HAP-1 (cell line): Measurements from ENCODE around the gene CDH13.
"Not testable (repeated sequence)": the region's sequence is repeated elsewhere in the genome, so short reads cannot be mapped to it uniquely, and the experiment has no call there.

Experiments used
- DNase-seq, 2 experiments: peaks; one replicate each; pipeline ENCODE4 v3.0.0-alpha.2; 2016 to 2020; ENCODE audit warnings: low spot score in 2 of 2
- H3K27me3 ChIP-seq: fragments of 250-450 bp; sonication (Bioruptor Pico); 2 replicates; pipeline ENCODE4 v1.5.1; 2020; ENCODE audit warnings: low read depth, mild to moderate bottlenecking, moderate library complexity
- H3K36me3 ChIP-seq: fragments of 250-450 bp; sonication (Bioruptor Pico); replicated peaks from 2 replicates; pipeline ENCODE4 v1.5.1; 2020; ENCODE audit warnings: mild to moderate bottlenecking
- H3K4me1 ChIP-seq: fragments of 250-450 bp; sonication (Bioruptor Pico); 2 replicates; pipeline ENCODE4 v1.5.1; 2020; ENCODE audit warnings: mild to moderate bottlenecking
- H3K4me3 ChIP-seq: fragments of 250-450 bp; sonication (Bioruptor Pico); 2 replicates; pipeline ENCODE4 v1.5.1; 2020; ENCODE audit warnings: mild to moderate bottlenecking, moderate library complexity
- H3K9me3 ChIP-seq: fragments of 250-450 bp; sonication (Bioruptor Pico); 2 replicates; pipeline ENCODE4 v1.5.1; 2020; ENCODE audit warnings: mild to moderate bottlenecking, moderate library complexity
- in situ Hi-C: fragments of 300-500 bp; cut with MboI; formaldehyde crosslinking; loops from 3 replicates; pipeline ENCODE4 v1.14.3; 2020; ENCODE audit warnings: low sequenced_read_pairs, inconsistent platforms, mixed read lengths

Gene CDH13

GRCh38 chr16:82926500-82926899 is 299.7 kb downstream of the CDH13 start:
- Histone ChIP-seq H3K27me3 (no peaks in the 10 kb centered on the region; the same call in 1 of the 2 replicates), H3K4me3 (no peak overlapping the region)
- in situ Hi-C loops: no loop called here

GRCh38 chr16:82933933-82934332 is 307.2 kb downstream of the CDH13 start:
- H3K4me1 ChIP-seq, H3K27me3 ChIP-seq, DNase-seq, H3K36me3 ChIP-seq, H3K9me3 ChIP-seq, in situ Hi-C loops, H3K4me3 ChIP-seq: not testable (repeated sequence)

More at GRCh38 chr16:82926500-82926899, 299.7 kb downstream of the CDH13 start:
- Histone ChIP-seq H3K36me3 (no peaks in the 10 kb centered on the region), H3K9me3 (no peaks in the 10 kb centered on the region), H3K4me1 (no peaks in the 10 kb centered on the region)
- no peak for DNase-seq

- H3K4me1 ChIP-seq: no peaks in the 10 kb centered on the region
- no peaks in the 10 kb centered on the region for H3K36me3 ChIP-seq
- no peaks in the 10 kb centered on the region for H3K27me3 ChIP-seq
- no peak overlapping the region for H3K4me3 ChIP-seq
- in situ Hi-C loops: no loop called here
- no peak for DNase-seq
- no peaks in the 10 kb centered on the region for H3K9me3 ChIP-seq
Measured at GRCh38 chr16:82935766-82936165, 309.0 kb downstream of the CDH13 start.

- peaks cover 4% of the 10 kb centered on the region for H3K4me1 ChIP-seq
- in situ Hi-C loops: no loop called here
- H3K36me3 ChIP-seq: no peaks in the 10 kb centered on the region
- no peak for DNase-seq
- no peaks in the 10 kb centered on the region for H3K27me3 ChIP-seq
- no peak overlapping the region for H3K4me3 ChIP-seq
- no peaks in the 10 kb centered on the region for H3K9me3 ChIP-seq
Measured at GRCh38 chr16:82936941-82937551, 310.3 kb downstream of the CDH13 start.

GRCh38 chr16:82937926-82938520 is 311.3 kb downstream of the CDH13 start:
- H3K4me1 ChIP-seq: peaks cover 4% of the 10 kb centered on the region
- in situ Hi-C loops: no loop called here
- H3K4me3 ChIP-seq: no peak overlapping the region
- H3K9me3 ChIP-seq: no peaks in the 10 kb centered on the region
- DNase-seq: no peak
- H3K36me3 ChIP-seq: no peaks in the 10 kb centered on the region
- H3K27me3 ChIP-seq: no peaks in the 10 kb centered on the region

GRCh38 chr16:82943371-82943770 is 316.6 kb downstream of the CDH13 start:
- DNase-seq: no peak
- no peaks in the 10 kb centered on the region for H3K36me3 ChIP-seq

GRCh38 chr16:82945420-82946101 is 318.8 kb downstream of the CDH13 start:
- H3K4me1 ChIP-seq: peaks cover 4% of the 10 kb centered on the region
- in situ Hi-C loops: no loop called here
- DNase-seq: no peak

More at GRCh38 chr16:82943371-82943770, 316.6 kb downstream of the CDH13 start:
- Histone ChIP-seq H3K4me1 (peaks cover 4% of the 10 kb centered on the region), H3K27me3 (no peaks in the 10 kb centered on the region), H3K4me3 (no peak overlapping the region), H3K9me3 (no peaks in the 10 kb centered on the region)
- in situ Hi-C loops: no loop called here

GRCh38 chr16:82947698-82948097 is 320.9 kb downstream of the CDH13 start:
- no peak for DNase-seq
- H3K4me3 ChIP-seq: no peak overlapping the region
- in situ Hi-C loops: no loop called here

More at GRCh38 chr16:82945420-82946101, 318.8 kb downstream of the CDH13 start:
- no peak overlapping the region for H3K4me3 ChIP-seq
- no peaks in the 10 kb centered on the region for H3K9me3 ChIP-seq
- no peaks in the 10 kb centered on the region for H3K27me3 ChIP-seq
- no peaks in the 10 kb centered on the region for H3K36me3 ChIP-seq

GRCh38 chr16:82949016-82949415 is 322.2 kb downstream of the CDH13 start:
- Histone ChIP-seq H3K4me1 (no peaks in the 10 kb centered on the region), H3K27me3 (no peaks in the 10 kb centered on the region), H3K4me3 (no peak overlapping the region), H3K36me3 (no peaks in the 10 kb centered on the region), H3K9me3 (no peaks in the 10 kb centered on the region)
- no peak for DNase-seq
- in situ Hi-C loops: no loop called here

More at GRCh38 chr16:82947698-82948097, 320.9 kb downstream of the CDH13 start:
- H3K27me3 ChIP-seq: no peaks in the 10 kb centered on the region
- H3K4me1 ChIP-seq: no peaks in the 10 kb centered on the region
- no peaks in the 10 kb centered on the region for H3K36me3 ChIP-seq
- no peaks in the 10 kb centered on the region for H3K9me3 ChIP-seq

GRCh38 chr16:82953517-82953916 is 326.7 kb downstream of the CDH13 start:
- H3K4me1 ChIP-seq: no peaks in the 10 kb centered on the region
- no peak for DNase-seq
- in situ Hi-C loops: no loop called here
- H3K36me3 ChIP-seq: no peaks in the 10 kb centered on the region
- no peaks in the 10 kb centered on the region for H3K9me3 ChIP-seq
- no peaks in the 10 kb centered on the region for H3K27me3 ChIP-seq
- no peak overlapping the region for H3K4me3 ChIP-seq

DNA sequence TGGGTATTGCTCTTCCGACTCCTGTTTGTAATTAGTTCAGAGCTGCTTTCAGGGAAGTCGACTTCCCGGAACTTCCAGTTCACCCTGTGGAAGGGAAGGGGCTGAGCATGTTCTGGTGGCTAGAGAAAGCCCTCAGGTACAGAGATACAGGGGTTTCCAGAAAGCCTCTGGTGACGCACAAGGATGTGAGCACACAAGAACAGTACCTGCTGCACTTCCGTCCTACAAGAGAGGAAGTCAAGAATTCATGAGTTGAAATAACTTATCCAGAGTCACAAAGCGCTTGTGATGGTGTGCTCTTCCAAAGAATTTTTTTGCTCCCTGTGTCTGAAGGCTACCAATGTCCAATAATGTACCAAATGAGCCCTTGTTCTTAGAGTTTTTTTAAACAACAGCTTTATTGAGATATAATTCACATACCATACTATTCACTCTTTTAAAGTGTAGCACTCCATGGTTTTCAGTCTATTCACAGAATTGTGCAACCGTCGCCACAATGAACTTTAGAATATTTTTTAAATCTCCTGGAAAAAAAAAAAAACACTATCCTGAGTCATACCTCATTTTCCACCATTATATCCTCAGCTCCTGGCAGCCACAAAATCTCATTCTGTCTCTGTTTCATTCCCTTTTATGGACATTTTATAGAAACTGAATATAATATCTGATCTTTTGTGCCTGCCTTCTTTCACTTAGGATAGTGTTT is 327.6 kb downstream of the CDH13 start:
- Histone ChIP-seq H3K36me3 (no peaks in the 10 kb centered on the region), H3K9me3 (no peaks in the 10 kb centered on the region), H3K4me3 (no peak overlapping the region), H3K27me3 (no peaks in the 10 kb centered on the region), H3K4me1 (no peaks in the 10 kb centered on the region)
- DNase-seq: no peak
- in situ Hi-C loops: no loop called here

DNA sequence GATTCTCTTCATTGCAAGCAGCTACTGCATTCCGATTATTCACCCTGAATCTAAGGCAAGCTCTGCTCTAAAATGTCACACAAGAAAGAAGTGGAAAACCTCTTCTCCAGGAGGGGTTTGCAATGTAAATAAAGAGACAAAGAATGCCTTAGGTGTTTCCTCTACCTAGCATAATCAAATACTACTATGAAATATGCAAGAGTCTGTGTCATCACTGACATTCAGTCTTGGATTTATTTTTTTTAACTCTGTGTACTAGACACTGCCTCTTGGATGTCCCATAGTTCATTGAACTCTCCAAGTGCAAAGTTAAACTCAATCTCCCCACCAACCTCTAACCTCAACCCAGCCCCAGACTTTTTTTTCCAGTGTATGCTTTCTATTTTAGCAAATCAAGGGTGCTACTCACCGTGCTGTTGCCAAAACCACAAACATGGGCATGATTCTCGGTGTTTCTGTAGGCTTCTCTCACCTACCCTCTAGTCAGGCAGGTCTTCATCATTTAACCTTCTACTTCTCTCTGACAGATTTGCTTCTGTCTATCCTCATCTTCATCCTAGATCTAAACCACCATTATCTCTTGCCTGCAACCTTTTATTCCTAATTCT is 329.1 kb downstream of the CDH13 start:
- no peak overlapping the region for H3K4me3 ChIP-seq
- H3K4me1 ChIP-seq: no peaks in the 10 kb centered on the region
- no peaks in the 10 kb centered on the region for H3K27me3 ChIP-seq
- DNase-seq: no peak
- no peaks in the 10 kb centered on the region for H3K36me3 ChIP-seq
- in situ Hi-C loops: no loop called here
- no peaks in the 10 kb centered on the region for H3K9me3 ChIP-seq

- no peak for DNase-seq
- in situ Hi-C loops: no loop called here
- Histone ChIP-seq H3K27me3 (no peaks in the 10 kb centered on the region), H3K4me1 (no peaks in the 10 kb centered on the region), H3K9me3 (no peaks in the 10 kb centered on the region), H3K36me3 (no peaks in the 10 kb centered on the region), H3K4me3 (no peak overlapping the region)
Measured at GRCh38 chr16:82957212-82957611, 330.4 kb downstream of the CDH13 start.
